Esophagus squamous epithelium (tissue), 5 donors: ENCODE results near the gene PAM16. TPM values are rescaled to one million over a fixed set of nuclear protein-coding genes. Genes with fewer than 3 reads are reported as not detected.

Source experiments
- DNase-seq: peaks from one replicate; lab custom pipeline; 2025; lab: John Stamatoyannopoulos, UW
- H3K27ac ChIP-seq, 4 donors: fragments of 200-600 bp; sonication (generic); one replicate each; pipeline ENCODE4 v1.5.1; 2016 to 2019; ENCODE audit warnings: mild to moderate bottlenecking in 1 of 4
- H3K27me3 ChIP-seq, 4 donors: fragments of 200-600 bp; sonication (generic); 1 replicate in 3 of 4; 2 replicates in 1 of 4; pipeline versions ENCODE4 v1.5.1 to v1.6.0; 2017 to 2021; ENCODE audit warnings: antibody characterized with exemption in 1 of 4
- H3K36me3 ChIP-seq, 3 donors: fragments of 200-600 bp; sonication (generic); one replicate each; pipeline ENCODE4 v1.5.1; 2016 to 2019
- H3K4me1 ChIP-seq, 3 donors: fragments of 200-600 bp; sonication (generic); one replicate each; pipeline ENCODE4 v1.5.1; 2017 to 2019
- H3K4me3 ChIP-seq, 4 donors: fragments of 200-600 bp; sonication (generic); 1 replicate in 3 of 4; 2 replicates in 1 of 4; pipeline ENCODE4 v1.5.1; 2016 to 2019; ENCODE audit warnings: mild to moderate bottlenecking in 2 of 4, moderate library complexity in 1 of 4
- H3K9me3 ChIP-seq, 3 donors: fragments of 200-600 bp; sonication (generic); one replicate each; pipeline ENCODE4 v1.5.1; 2016 to 2019
- POLR2A ChIP-seq, 4 donors: fragments of 450-650 bp; IDR thresholded peaks; one replicate each; pipeline ENCODE4 v1.6.1; 2017; ENCODE audit warnings: antibody characterized with exemption in 4 of 4, mild to moderate bottlenecking in 4 of 4, moderate library complexity in 3 of 4
- WGBS, 2 donors: methylation state at CpG; one replicate each; pipeline ENCODE4 v1.1.5; 2018; 5-methylcytosine and 5-hydroxymethylcytosine counted together
- intact Hi-C: fragments of 100-400 bp; cut with DNase I; formaldehyde crosslinking; loops from one replicate; pipeline ENCODE4 v1.15.0; 2022
- total RNA-seq, 4 donors: library from RNA; depleted of rRNA; stranded (reverse); fragments of >200 nt; gene quantifications; one replicate each; pipeline ENCODE4 v1.1.0, GENCODE V29; 2016
- TF ChIP-seq, protein P1 (sequence below), 6 experiments: fragments of 450-650 bp in 4 of 6; fragments of 200-600 bp in 2 of 6; sonication (generic) in 2 of 6; IDR thresholded peaks; one replicate each; pipeline ENCODE4 v1.5.1; 2016 to 2019; ENCODE audit warnings: antibody characterized with exemption in 6 of 6, mild to moderate bottlenecking in 4 of 6, moderate library complexity in 4 of 6
- donor health status: DM: yes; HTN: yes; CAD: no.

Gene PAM16
- total RNA-seq, 4 donors from 2014 or later = 29.5 to 40.8 (median 33.2) TPM

DNA sequence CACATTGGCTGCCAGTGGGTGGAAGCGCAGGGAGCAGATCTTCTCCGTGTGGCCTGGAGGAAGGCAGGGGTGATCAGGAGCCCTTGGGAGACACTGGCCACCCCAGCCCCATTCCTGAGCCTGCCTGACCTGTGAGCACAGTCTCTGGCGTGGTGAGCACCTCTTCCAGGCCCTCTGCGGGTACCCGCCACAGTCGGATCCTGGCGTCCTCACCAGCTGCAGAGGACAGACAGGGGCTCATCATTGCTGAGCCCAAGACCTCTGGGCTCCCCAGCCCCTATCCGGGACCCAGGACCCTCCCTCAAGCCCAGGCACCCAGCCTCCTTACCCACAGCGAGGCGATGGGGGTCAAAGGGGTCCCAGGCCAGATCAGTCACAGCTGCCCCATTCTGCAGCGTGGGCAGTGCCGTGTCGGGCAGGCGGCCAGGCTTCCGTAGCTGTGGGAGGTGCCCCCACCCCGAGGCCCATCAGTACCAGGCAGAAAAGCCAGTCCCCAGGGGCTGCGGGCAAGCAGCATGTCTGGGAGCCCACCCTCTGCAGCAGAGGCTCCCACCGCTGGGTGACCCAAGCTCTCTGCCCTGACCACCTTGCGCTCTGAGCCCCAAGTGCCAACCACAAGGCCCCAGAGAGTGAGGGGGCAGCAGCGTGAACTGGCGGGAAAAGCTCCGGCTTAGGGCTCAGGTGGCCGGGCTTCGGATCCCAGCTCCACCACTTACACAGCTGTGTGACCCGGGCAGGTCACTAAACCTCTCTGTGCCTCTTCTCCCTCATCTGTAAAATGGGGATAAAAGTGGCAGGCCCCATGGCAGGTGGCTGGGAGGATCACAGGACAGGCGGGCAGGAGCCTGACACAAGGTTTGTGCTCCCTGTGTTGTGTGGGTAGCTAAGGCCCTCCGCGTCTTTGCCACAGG is 10.2 kb upstream of the PAM16 start:
- Histone ChIP-seq H3K27ac (no peak overlapping the region), H3K9me3 (no peaks in the 10 kb centered on the region), H3K27me3 (no peaks in the 10 kb centered on the region), H3K36me3 (peaks cover 5 to 84% (median 18%) of the 10 kb centered on the region in 3 donors), H3K4me3 (no peak overlapping the region), H3K4me1 (peaks cover 0 to 11% (median 0%) of the 10 kb centered on the region in 3 donors)
- 96 to 100% methylated on average over 2 to 9 of the region's 28 CpGs for WGBS, 2 donors
- intact Hi-C loops = no loop called here
- no peak for TF ChIP-seq POLR2A (IDR thresholded peaks at IDR 0.05)
- TF ChIP-seq, protein P1, sequence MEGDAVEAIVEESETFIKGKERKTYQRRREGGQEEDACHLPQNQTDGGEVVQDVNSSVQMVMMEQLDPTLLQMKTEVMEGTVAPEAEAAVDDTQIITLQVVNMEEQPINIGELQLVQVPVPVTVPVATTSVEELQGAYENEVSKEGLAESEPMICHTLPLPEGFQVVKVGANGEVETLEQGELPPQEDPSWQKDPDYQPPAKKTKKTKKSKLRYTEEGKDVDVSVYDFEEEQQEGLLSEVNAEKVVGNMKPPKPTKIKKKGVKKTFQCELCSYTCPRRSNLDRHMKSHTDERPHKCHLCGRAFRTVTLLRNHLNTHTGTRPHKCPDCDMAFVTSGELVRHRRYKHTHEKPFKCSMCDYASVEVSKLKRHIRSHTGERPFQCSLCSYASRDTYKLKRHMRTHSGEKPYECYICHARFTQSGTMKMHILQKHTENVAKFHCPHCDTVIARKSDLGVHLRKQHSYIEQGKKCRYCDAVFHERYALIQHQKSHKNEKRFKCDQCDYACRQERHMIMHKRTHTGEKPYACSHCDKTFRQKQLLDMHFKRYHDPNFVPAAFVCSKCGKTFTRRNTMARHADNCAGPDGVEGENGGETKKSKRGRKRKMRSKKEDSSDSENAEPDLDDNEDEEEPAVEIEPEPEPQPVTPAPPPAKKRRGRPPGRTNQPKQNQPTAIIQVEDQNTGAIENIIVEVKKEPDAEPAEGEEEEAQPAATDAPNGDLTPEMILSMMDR (IDR thresholded peaks at IDR 0.05) = no peak
- no peak for DNase-seq

- intact Hi-C loops = no loop called here
- peaks cover 5 to 81% (median 18%) of the 10 kb centered on the region in 3 donors for H3K36me3 ChIP-seq
- no peaks in the 10 kb centered on the region for H3K9me3 ChIP-seq
- no peak overlapping the region for H3K27ac ChIP-seq
- DNase-seq = no peak
- H3K4me3 ChIP-seq = no peak overlapping the region
- H3K27me3 ChIP-seq = no peaks in the 10 kb centered on the region
- H3K4me1 ChIP-seq = peaks cover 0 to 11% (median 0%) of the 10 kb centered on the region in 3 donors
- no peak for TF ChIP-seq POLR2A (IDR thresholded peaks at IDR 0.05)
- TF ChIP-seq, protein P1 (IDR thresholded peaks at IDR 0.05) = no peak
- 81 to 90% methylated on average over 5 to 8 of the region's 11 CpGs for WGBS, 2 donors
These were observed 9.5 kb upstream of the PAM16 start for GRCh38 chr16:4360538-4361021.

DNA sequence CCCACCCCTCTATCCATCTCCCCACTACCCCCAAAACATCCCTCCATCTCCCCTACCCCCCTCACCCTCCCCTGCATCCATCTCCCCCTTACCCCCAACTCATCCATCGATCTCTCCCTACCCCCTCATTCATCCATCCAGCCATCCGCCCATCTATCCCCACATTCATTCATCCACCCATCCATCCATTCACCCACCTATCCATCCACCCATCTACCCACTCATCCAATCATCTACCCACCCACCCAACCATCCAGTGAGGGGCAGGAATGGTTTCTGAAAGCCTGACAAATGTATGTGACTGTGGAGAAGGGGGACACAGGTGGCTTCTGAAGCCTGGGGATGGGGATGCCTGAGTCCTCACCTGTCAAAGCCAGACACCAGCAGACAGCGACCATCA is 8.8 kb upstream of the PAM16 start:
- Histone ChIP-seq H3K4me1 (peaks cover 0 to 11% (median 0%) of the 10 kb centered on the region in 3 donors), H3K4me3 (no peak overlapping the region), H3K36me3 (peaks cover 5 to 77% (median 16%) of the 10 kb centered on the region in 3 donors), H3K9me3 (no peaks in the 10 kb centered on the region), H3K27me3 (no peaks in the 10 kb centered on the region), H3K27ac (no peak overlapping the region)
- no peak for DNase-seq
- no peak for TF ChIP-seq POLR2A (IDR thresholded peaks at IDR 0.05)
- TF ChIP-seq, protein P1 (IDR thresholded peaks at IDR 0.05) = no peak
- intact Hi-C loops = loop anchor here (5.0 kb wide), 1 partner anchor 42 kb away; no protein-coding TSS in a partner anchor
- WGBS, 2 donors = 100% methylated on average over 1 to 2 of the region's 3 CpGs

DNA sequence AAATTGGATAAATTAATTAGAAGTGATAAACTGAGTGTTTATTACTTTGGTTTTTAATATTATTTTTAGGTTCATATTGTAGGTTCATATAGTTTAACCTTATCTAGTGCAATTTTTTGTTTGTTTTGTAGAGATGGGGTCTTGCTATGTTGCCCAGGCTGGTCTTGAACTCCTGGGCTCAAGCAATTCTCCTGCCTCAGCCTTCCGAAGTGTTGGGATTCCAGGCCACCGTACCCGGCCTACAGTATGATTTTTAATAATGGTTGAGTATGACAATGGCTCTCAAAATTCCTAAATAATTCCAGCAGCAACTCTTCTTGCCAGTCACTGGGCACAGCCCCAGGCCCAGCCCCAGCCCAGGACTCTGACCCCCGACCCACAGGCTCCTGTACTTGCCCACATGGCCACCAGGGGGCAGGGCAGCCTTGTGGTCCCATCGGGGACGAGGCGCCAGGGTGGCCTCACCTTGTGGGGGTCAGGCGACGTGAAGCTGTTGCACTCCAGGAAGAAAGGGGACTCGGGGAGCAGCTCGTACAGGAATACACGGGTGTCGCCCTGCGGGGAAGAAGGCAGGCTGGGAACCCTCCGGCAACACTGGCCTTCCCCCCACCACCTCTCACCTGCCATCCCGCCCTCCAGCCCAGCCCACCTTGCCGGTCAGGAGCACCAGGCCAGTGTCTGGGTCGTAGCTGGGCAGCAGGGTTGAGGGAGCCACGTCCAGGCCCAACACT is 7.9 kb upstream of the PAM16 start:
- TF ChIP-seq, protein P1 (IDR thresholded peaks at IDR 0.05) = peak; percentile 81 to 97 (median 96)
- TF ChIP-seq POLR2A (IDR thresholded peaks at IDR 0.05) = no peak
- peaks cover 5 to 77% (median 7%) of the 10 kb centered on the region in 3 donors for H3K36me3 ChIP-seq
- H3K4me3 ChIP-seq = no peak overlapping the region
- DNase-seq = no peak
- peaks cover 0 to 11% (median 0%) of the 10 kb centered on the region in 3 donors for H3K4me1 ChIP-seq
- H3K27ac ChIP-seq = no peak overlapping the region
- H3K27me3 ChIP-seq = no peaks in the 10 kb centered on the region
- intact Hi-C loops = loop anchor here (5.0 kb wide), 1 partner anchor 43 kb away; no protein-coding TSS in a partner anchor
- WGBS, 2 donors = 77 to 81% methylated on average over 3 of the region's 19 CpGs
- no peaks in the 10 kb centered on the region for H3K9me3 ChIP-seq
